DMS79 treated with DMSO at 0.1 percent for 48 hours (cell line): Measurements from ENCODE around the gene AMMECR1L.
"Not testable (repeated sequence)": the region's sequence is repeated elsewhere in the genome, so short reads cannot be mapped to it uniquely, and the experiment has no call there.

Source experiments
- DNase-seq: peaks from one replicate; lab custom pipeline; 2025; lab: John Stamatoyannopoulos, UW

AMMECR1L gene

GRCh38 chr2:127885780-127886592 is at the start of gene AMMECR1L:
TSS of gene AMMECR1L (minus strand) at chr2:127885956. CDS start at chr2:127874234, 11,722 bp downstream.
- peak; percentile 24 for DNase-seq

GRCh38 chr2:127935337-127935736 is 49.6 kb upstream of the AMMECR1L start:
- DNase-seq, result no peak

GRCh38 chr2:127932199-127932876 is 46.6 kb upstream of the AMMECR1L start:
- DNase-seq, result no peak

DNA sequence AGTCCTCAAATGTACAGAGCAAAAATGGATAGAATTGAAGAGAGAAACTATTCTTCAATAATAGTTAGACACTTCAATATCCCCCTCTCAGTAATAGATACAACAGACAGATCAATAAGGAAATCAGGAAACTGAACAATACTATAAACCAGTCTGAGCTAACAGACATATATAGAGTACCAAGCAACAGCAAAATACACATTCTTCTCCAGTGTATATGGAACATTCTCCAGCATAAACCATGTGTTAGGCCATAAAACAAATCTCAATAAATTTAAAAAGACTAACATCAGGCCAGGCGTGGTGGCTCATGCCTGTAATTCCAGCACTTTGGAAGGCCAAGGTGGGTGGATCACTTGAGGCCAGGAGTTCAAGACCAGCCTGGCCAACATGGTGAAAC is 43.7 kb upstream of the AMMECR1L start:
- DNase-seq, result no peak

GRCh38 chr2:127927384-127927783 is 41.6 kb upstream of the AMMECR1L start:
- DNase-seq, result no peak

- DNase-seq, result no peak
Observed at GRCh38 chr2:127917916-127918315, 32.2 kb upstream of the AMMECR1L start.

DNA sequence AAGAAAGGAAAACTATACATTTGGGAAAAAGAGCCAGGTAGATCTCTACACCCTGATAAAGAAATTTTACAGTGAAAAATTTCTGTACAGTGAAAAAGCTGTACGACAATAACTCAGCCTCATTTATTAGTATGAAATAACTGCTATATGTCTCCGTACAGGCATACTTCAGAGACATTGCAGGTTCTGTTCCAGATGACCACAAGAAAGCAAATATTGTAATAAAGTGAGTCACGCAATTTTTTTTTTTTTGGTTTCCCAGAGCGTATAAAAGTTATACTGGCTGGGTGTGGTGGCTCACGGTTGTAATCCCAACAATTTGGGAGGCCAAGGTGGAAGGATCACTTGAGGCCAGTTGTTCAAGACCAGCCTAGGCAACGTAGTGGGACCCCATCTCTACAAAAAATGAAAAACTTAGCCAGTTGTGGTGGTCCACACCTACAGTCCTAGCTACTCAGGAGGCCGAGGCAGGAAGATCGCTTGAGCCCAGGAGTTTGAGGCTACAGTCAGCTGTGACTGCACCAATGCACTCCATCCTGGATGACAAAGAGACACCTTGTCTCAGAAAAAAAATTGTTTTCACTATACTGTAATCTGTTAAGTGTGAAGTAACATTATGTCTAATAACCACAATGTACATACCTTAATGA is 28.2 kb upstream of the AMMECR1L start:
- no peak for DNase-seq

GRCh38 chr2:127911737-127912136 is 26.0 kb upstream of the AMMECR1L start:
- DNase-seq, result no peak

DNA sequence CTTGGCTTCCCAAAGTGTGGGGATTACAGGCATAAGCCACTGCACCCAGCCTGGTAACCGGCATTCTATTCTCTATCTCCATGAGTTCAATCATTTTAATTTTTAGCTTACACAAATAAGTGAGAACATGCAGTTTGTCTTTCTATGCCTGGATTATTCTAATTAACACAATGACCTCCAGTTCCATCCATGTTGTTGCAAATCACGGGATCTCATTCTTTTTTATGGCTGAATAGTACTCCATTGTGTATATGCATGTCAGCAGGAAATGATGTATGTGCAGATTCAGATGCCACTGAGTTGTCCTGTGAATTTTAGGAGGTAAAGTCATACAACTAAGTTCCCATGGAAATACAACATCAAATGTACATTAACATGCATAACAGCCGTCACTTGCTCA is 24.7 kb upstream of the AMMECR1L start:
- no peak for DNase-seq

- no peak for DNase-seq
Observed at GRCh38 chr2:127909019-127909418, 23.3 kb upstream of the AMMECR1L start.

GRCh38 chr2:127907733-127908400 is 22.1 kb upstream of the AMMECR1L start:
- not testable (repeated sequence) for DNase-seq

DNA sequence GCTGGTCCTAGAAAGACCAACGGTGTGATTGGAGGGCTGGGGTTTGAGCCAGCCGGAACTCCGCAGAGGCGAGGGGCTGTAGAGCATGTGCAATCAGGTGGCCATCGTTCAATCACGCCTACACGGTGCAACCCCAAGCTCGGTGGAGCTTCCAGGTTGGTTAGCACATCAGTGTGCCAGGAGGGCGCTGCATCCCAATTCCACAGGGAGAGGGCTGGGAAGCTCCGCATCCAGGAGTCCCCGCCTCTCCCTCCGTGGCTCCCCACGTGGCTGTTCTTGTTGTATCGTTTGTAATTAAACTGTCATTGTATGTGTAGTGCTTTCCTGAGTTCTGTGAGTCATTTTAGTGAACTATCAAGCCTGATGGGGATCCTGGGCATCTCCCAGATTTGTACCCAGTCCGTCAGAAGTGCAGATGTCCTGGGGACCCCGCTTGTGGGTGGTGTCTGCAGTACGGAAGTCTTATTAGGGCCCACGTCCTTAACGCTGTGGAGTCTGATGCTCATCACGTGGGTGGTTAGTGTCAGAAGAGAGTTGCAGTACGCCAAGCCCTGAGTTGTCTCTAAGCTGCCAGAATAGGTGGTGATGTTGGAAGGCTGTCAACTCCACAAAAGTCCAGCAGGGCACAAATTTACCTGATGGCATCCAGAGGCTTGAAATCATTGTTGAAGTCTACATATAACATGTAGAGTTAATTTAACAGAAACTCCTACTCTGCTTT is 20.6 kb upstream of the AMMECR1L start:
- DNase-seq, result no peak

GRCh38 chr2:127901339-127902056 is 15.7 kb upstream of the AMMECR1L start:
- DNase-seq, result no peak

DNA sequence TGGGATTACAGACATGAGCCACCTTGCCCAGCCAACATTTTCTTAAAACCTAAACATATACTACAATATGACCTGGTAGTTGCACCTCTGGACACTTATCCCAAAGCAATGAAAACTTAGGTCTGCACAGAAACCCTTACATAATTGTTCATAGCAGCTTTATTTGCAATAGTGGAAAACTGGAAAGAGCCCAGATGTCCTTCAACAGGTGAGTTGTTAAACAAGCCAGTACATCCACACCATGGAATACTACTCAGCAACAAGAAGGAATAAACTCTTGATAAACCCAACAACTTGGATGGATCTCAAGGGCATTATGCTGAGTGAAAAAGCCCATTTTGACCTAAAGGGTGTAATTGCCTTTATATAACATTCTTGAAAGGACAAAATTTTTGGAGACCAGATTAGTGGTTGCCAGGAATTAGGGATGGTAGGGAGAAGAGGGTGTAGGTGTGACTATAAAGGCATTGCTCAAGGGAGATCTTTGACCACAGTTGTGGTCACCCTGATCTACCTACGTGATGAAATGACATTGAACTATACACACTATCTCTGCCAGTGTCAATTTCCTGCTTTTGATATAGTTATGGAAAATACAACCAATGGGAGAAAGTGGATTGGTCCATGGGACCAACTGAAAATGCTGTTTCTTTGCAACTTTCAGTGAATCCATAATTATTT is 11.9 kb upstream of the AMMECR1L start:
- no peak for DNase-seq

DNA sequence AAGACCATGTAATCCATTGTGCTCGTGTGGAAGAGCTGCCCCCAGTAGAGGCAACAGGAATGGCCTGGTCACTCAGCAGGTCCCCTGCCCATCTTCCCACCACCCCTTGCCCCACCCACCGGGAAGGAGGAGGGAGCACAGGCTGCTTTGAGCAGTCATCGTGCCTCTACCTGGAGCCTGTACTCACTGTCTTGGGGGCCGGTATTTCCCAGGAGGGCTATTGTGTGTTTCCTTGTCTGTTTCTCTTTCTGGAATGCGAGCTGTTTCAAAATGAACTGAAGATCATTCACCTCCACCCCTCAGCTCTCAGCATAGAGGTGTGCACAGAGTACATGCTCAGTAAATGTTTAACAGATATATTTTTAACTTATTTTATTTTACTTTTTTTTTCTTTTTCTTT is 7.7 kb upstream of the AMMECR1L start:
- DNase-seq, result no peak

DNA sequence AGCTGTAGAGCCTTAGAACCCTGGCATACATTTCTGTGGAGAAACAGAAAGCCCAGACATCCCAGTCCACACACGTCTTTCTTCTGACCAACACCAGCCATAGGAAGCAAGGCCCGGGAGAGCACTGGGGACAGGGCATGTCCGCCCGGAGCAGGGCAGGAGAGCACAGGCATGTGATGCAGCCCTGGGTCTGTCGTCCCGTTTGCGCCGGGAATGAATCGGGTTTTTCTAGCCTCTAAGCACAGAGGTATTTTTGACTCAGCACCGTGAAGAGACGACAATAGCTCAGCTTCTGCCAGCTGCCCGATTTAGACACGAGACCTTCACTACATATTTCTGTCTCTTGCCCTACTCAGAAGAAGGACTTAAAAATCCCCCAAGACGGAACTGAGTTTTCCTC is 7.3 kb upstream of the AMMECR1L start:
- DNase-seq, result no peak

DNA sequence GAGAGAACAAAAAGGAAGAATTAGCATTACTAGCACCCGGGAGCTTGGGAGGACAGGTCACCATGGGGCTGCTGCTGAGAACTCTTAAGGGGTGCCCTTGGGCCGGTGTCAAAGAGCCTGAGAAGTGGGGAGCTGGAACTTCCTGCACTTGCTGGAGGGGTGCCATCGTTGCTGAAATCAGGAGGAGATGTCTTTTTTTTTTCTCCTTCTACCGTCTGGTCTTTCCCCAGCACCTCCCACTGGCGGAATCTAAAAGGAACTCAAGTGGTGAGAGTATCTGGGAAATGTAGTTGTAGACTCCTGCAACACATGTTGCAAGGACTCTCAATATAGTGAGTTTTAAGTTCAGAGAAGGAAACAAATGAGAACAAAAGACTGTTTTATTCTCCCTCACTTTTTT is 6.1 kb upstream of the AMMECR1L start:
- no peak for DNase-seq

- DNase-seq, result not testable (repeated sequence)
Observed at GRCh38 chr2:127890756-127891155, 5.0 kb upstream of the AMMECR1L start.

GRCh38 chr2:127888772-127889171 is 3.0 kb upstream of the AMMECR1L start:
- DNase-seq, result no peak

DNA sequence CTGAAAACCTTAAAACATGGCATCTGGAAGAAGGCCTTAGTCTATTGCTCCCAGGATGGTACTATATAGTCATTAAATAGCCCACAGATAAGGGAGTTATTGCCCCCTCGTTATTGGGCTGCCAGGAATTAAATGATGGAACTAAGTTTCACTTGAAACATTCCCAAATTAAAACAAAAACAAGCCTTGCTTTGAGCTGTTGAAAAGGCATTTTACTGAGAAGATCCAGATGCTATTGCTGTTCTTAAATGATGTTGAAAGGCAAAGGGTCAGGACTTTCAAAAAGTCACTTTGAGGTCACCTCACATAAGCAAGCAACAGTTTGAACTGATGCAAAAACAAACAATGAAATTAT is 2.0 kb upstream of the AMMECR1L start:
- no peak for DNase-seq
